Hepatic stellate cell (primary cell): ENCODE results near the gene CD151.
A peak's percentile ranks its signal among the peaks of the same experiment; 100 is the strongest.

Experiments
- DNase-seq: peaks from one replicate; pipeline ENCODE4 v3.0.0; 2011; ENCODE audit warnings: low spot score

CD151 gene

GRCh38 chr11:832529-833113 lies at the start of gene CD151:
Gene CD151, plus strand, starts transcription at chr11:832952. Its CDS starts 3,118 bp downstream, at chr11:836070.
- peak; percentile 80 for DNase-seq

- DNase-seq = no peak
Observed at GRCh38 chr11:783581-784015, 49.2 kb upstream of the CD151 start.

- DNase-seq = no peak
Observed at GRCh38 chr11:786235-787083, 46.3 kb upstream of the CD151 start.

GRCh38 chr11:787084-787675 lies 45.6 kb upstream of the CD151 start:
- DNase-seq = no peak

GRCh38 chr11:788009-788640 lies 44.6 kb upstream of the CD151 start:
- DNase-seq = no peak

GRCh38 chr11:788953-789940 lies 43.5 kb upstream of the CD151 start:
- DNase-seq = no peak

GRCh38 chr11:789943-790342 lies 42.8 kb upstream of the CD151 start, which contains the start of gene CEND1:
Gene CEND1, minus strand, starts transcription at chr11:790090. Its CDS starts 1,514 bp downstream, at chr11:788576.
- peak; percentile 80 for DNase-seq

- DNase-seq = no peak
Observed at GRCh38 chr11:790721-791564, 41.8 kb upstream of the CD151 start.

GRCh38 chr11:791658-792534 lies 40.9 kb upstream of the CD151 start:
- no peak for DNase-seq

- DNase-seq = no peak
Observed at GRCh38 chr11:792535-792821, 40.3 kb upstream of the CD151 start.

GRCh38 chr11:792873-793272 lies 39.9 kb upstream of the CD151 start:
- no peak for DNase-seq

GRCh38 chr11:793556-793955 lies 39.2 kb upstream of the CD151 start:
- no peak for DNase-seq

- no peak for DNase-seq
Observed at GRCh38 chr11:794013-794765, 38.6 kb upstream of the CD151 start.

GRCh38 chr11:794766-795633 lies 37.8 kb upstream of the CD151 start:
- no peak for DNase-seq

GRCh38 chr11:795634-796564 lies 36.9 kb upstream of the CD151 start:
- DNase-seq = peak; percentile 95

GRCh38 chr11:796565-797295 lies 36.0 kb upstream of the CD151 start:
- no peak for DNase-seq
